Skeletal muscle tissue (tissue), 4 donors: ENCODE measurements around the gene KIF16B. TPM values are rescaled to one million over a fixed set of nuclear protein-coding genes. Genes with fewer than 3 reads are reported as not detected.
"Not testable (repeated sequence)": the region's sequence is repeated elsewhere in the genome, so short reads cannot be mapped to it uniquely, and the experiment has no call there.

ENCODE experiments used
- H3K27ac ChIP-seq: one replicate; pipeline ENCODE4 v1.7.0; 2013; ENCODE audit warnings: mild to moderate bottlenecking, low read depth, low read length, inconsistent platforms
- H3K27me3 ChIP-seq, 3 donors: one replicate each; pipeline ENCODE4 v1.7.0; 2013; ENCODE audit warnings: low read length in 3 of 3; ENCODE audit not compliant: control insufficient read depth in 3 of 3, insufficient read depth in 3 of 3
- H3K36me3 ChIP-seq, 3 donors: one replicate each; pipeline ENCODE4 v1.7.0; 2013; ENCODE audit warnings: low read length in 3 of 3; ENCODE audit not compliant: control insufficient read depth in 3 of 3, insufficient read depth in 3 of 3
- H3K4me1 ChIP-seq, 3 donors: one replicate each; pipeline ENCODE4 v1.7.0; 2013; ENCODE audit warnings: low read length in 3 of 3, mild to moderate bottlenecking in 3 of 3; ENCODE audit not compliant: control insufficient read depth in 3 of 3, insufficient read depth in 3 of 3
- H3K4me3 ChIP-seq, 3 donors: one replicate each; pipeline ENCODE4 v1.7.0; 2013; ENCODE audit warnings: low read length in 3 of 3
- H3K9ac ChIP-seq, 3 donors: one replicate each; pipeline ENCODE4 v1.7.0; 2013; ENCODE audit warnings: low read length in 3 of 3, mild to moderate bottlenecking in 3 of 3, moderate library complexity in 2 of 3, low read depth in 1 of 3
- H3K9me3 ChIP-seq, 3 donors: one replicate each; pipeline ENCODE4 v1.7.0; 2013; ENCODE audit warnings: low read length in 3 of 3; ENCODE audit not compliant: control insufficient read depth in 3 of 3
- total RNA-seq: library from RNA; depleted of rRNA; stranded (reverse); fragments of >200 nt; gene quantifications from one replicate; pipeline ENCODE4 v1.2.3, GENCODE V29; 2014
- donor health status: Osteomylitis.

Gene KIF16B
- total RNA-seq, 1 donor from 2014 or later: 42.8 TPM

- H3K9me3 ChIP-seq: no peaks in the 10 kb centered on the region
- H3K4me3 ChIP-seq: peak overlapping the region; percentile 60 to 80 (median 72)
- H3K27me3 ChIP-seq: no peaks in the 10 kb centered on the region
- H3K4me1 ChIP-seq: peaks cover 19 to 38% (median 22%) of the 10 kb centered on the region in 3 donors
- H3K9ac ChIP-seq: peak overlapping the region; percentile 79 to 82 (median 80)
- no peaks in the 10 kb centered on the region for H3K36me3 ChIP-seq
- H3K27ac ChIP-seq: peak overlapping the region; percentile 64
Observed at GRCh38 chr20:16574656-16575355, 1.6 kb upstream of the KIF16B start.

- no peak overlapping the region for H3K4me3 ChIP-seq
- no peaks in the 10 kb centered on the region for H3K36me3 ChIP-seq
- no peaks in the 10 kb centered on the region for H3K27me3 ChIP-seq
Observed at GRCh38 chr20:16571333-16571732, 1.9 kb downstream of the KIF16B start.

GRCh38 chr20:16569246-16570153 is 3.7 kb downstream of the KIF16B start:
- Histone ChIP-seq H3K4me1 (peaks cover 9 to 23% (median 10%) of the 10 kb centered on the region in 3 donors), H3K27me3 (no peaks in the 10 kb centered on the region), H3K4me3 (no peak overlapping the region), H3K27ac (no peak overlapping the region), H3K9ac (no peak overlapping the region), H3K9me3 (no peaks in the 10 kb centered on the region), H3K36me3 (no peaks in the 10 kb centered on the region)

More at GRCh38 chr20:16571333-16571732, 1.9 kb downstream of the KIF16B start:
- Histone ChIP-seq H3K4me1 (peaks cover 19 to 32% (median 22%) of the 10 kb centered on the region in 3 donors), H3K9me3 (no peaks in the 10 kb centered on the region), H3K9ac (no peak overlapping the region), H3K27ac (no peak overlapping the region)

GRCh38 chr20:16566080-16566479 is 7.2 kb downstream of the KIF16B start:
- H3K4me3 ChIP-seq: no peak overlapping the region
- no peaks in the 10 kb centered on the region for H3K27me3 ChIP-seq
- no peaks in the 10 kb centered on the region for H3K36me3 ChIP-seq
- H3K9ac ChIP-seq: no peak overlapping the region
- no peak overlapping the region for H3K27ac ChIP-seq
- peaks cover 0 to 8% (median 0%) of the 10 kb centered on the region in 3 donors for H3K4me1 ChIP-seq
- no peaks in the 10 kb centered on the region for H3K9me3 ChIP-seq

- not testable (repeated sequence) for H3K9me3 ChIP-seq, H3K36me3 ChIP-seq, H3K4me1 ChIP-seq, H3K4me3 ChIP-seq, H3K27ac ChIP-seq, H3K27me3 ChIP-seq, H3K9ac ChIP-seq
Observed at GRCh38 chr20:16564079-16564478, 9.2 kb downstream of the KIF16B start.

- no peak overlapping the region for H3K4me3 ChIP-seq
- no peak overlapping the region for H3K27ac ChIP-seq
- H3K9ac ChIP-seq: no peak overlapping the region
- H3K4me1 ChIP-seq: peaks cover 0 to 2% (median 0%) of the 10 kb centered on the region in 3 donors
- H3K9me3 ChIP-seq: no peaks in the 10 kb centered on the region
- H3K27me3 ChIP-seq: no peaks in the 10 kb centered on the region
- no peaks in the 10 kb centered on the region for H3K36me3 ChIP-seq
Observed at GRCh38 chr20:16563066-16563806, 10.0 kb downstream of the KIF16B start.

- Histone ChIP-seq H3K9ac (no peak overlapping the region), H3K4me3 (no peak overlapping the region), H3K9me3 (no peaks in the 10 kb centered on the region), H3K27ac (no peak overlapping the region), H3K27me3 (no peaks in the 10 kb centered on the region), H3K36me3 (no peaks in the 10 kb centered on the region), H3K4me1 (peaks cover 0 to 2% (median 0%) of the 10 kb centered on the region in 3 donors)
Observed at GRCh38 chr20:16562259-16562658, 11.0 kb downstream of the KIF16B start.

GRCh38 chr20:16560661-16561060 is 12.6 kb downstream of the KIF16B start:
- Histone ChIP-seq H3K27me3 (no peaks in the 10 kb centered on the region), H3K9me3 (no peaks in the 10 kb centered on the region), H3K27ac (no peak overlapping the region), H3K9ac (no peak overlapping the region), H3K4me1 (peaks cover 0 to 11% (median 5%) of the 10 kb centered on the region in 3 donors), H3K36me3 (no peaks in the 10 kb centered on the region), H3K4me3 (no peak overlapping the region)

GRCh38 chr20:16560216-16560615 is 13.0 kb downstream of the KIF16B start:
- Histone ChIP-seq H3K9ac (no peak overlapping the region), H3K4me1 (peaks cover 3 to 13% (median 6%) of the 10 kb centered on the region in 3 donors), H3K4me3 (no peak overlapping the region), H3K27me3 (no peaks in the 10 kb centered on the region), H3K36me3 (no peaks in the 10 kb centered on the region), H3K9me3 (no peaks in the 10 kb centered on the region), H3K27ac (no peak overlapping the region)
